Mononuclear cell (primary cell): ENCODE results near the gene GRIN2A. TPM values are rescaled to one million over a fixed set of nuclear protein-coding genes. Genes with fewer than 3 reads are reported as not detected.

ENCODE experiments used
- H3K27me3 ChIP-seq: 2 replicates; pipeline ENCODE4 v1.6.0; 2011; ENCODE audit warnings: low read length, control low read depth; ENCODE audit not compliant: insufficient read depth
- H3K4me1 ChIP-seq: 2 replicates; pipeline ENCODE4 v1.5.1; 2011; ENCODE audit warnings: mild to moderate bottlenecking, low read length, control low read depth; ENCODE audit not compliant: insufficient read depth
- H3K4me3 ChIP-seq: 2 replicates; pipeline ENCODE4 v1.5.1; 2011; ENCODE audit warnings: mild to moderate bottlenecking, low read length, moderate library complexity
- H3K9me3 ChIP-seq: 2 replicates; pipeline ENCODE4 v1.5.1; 2011; ENCODE audit warnings: low read depth, mild to moderate bottlenecking, control low read depth, low read length
- total RNA-seq: library from RNA; depleted of rRNA; stranded (reverse); fragments of >200 nt; gene quantifications from one replicate; pipeline ENCODE4 v1.2.3, GENCODE V29; 2012

Gene GRIN2A
- total RNA-seq, 1 donor, result not detected

- Histone ChIP-seq H3K4me3 (no peak overlapping the region), H3K27me3 (no peaks in the 10 kb centered on the region), H3K4me1 (no peaks in the 10 kb centered on the region), H3K9me3 (no peaks in the 10 kb centered on the region)
Measured at GRCh38 chr16:10027553-10027952, 154.7 kb downstream of the GRIN2A start.

- no peaks in the 10 kb centered on the region for H3K9me3 ChIP-seq
- no peaks in the 10 kb centered on the region for H3K27me3 ChIP-seq
- no peak overlapping the region for H3K4me3 ChIP-seq
- H3K4me1 ChIP-seq, result no peaks in the 10 kb centered on the region
Measured at GRCh38 chr16:10026593-10026992, 155.6 kb downstream of the GRIN2A start.

- H3K4me3 ChIP-seq, result no peak overlapping the region
- no peaks in the 10 kb centered on the region for H3K27me3 ChIP-seq
- no peaks in the 10 kb centered on the region for H3K9me3 ChIP-seq
- no peaks in the 10 kb centered on the region for H3K4me1 ChIP-seq
Measured at GRCh38 chr16:10022098-10022497, 160.1 kb downstream of the GRIN2A start.

- Histone ChIP-seq H3K9me3 (no peaks in the 10 kb centered on the region), H3K27me3 (no peaks in the 10 kb centered on the region), H3K4me1 (no peaks in the 10 kb centered on the region), H3K4me3 (no peak overlapping the region)
Measured at GRCh38 chr16:10020866-10021265, 161.4 kb downstream of the GRIN2A start.

- Histone ChIP-seq H3K4me3 (no peak overlapping the region), H3K27me3 (no peaks in the 10 kb centered on the region), H3K4me1 (no peaks in the 10 kb centered on the region), H3K9me3 (no peaks in the 10 kb centered on the region)
Measured at GRCh38 chr16:10016752-10017151, 165.5 kb downstream of the GRIN2A start.

- Histone ChIP-seq H3K4me3 (no peak overlapping the region), H3K4me1 (no peaks in the 10 kb centered on the region), H3K9me3 (no peaks in the 10 kb centered on the region), H3K27me3 (no peaks in the 10 kb centered on the region)
Measured at GRCh38 chr16:10015397-10015796, 166.8 kb downstream of the GRIN2A start.

- H3K4me3 ChIP-seq, result no peak overlapping the region
- H3K27me3 ChIP-seq, result no peaks in the 10 kb centered on the region
- no peaks in the 10 kb centered on the region for H3K4me1 ChIP-seq
Measured at GRCh38 chr16:10013774-10014173, 168.5 kb downstream of the GRIN2A start.

GRCh38 chr16:10013364-10013763 is 168.9 kb downstream of the GRIN2A start:
- no peaks in the 10 kb centered on the region for H3K9me3 ChIP-seq
- no peak overlapping the region for H3K4me3 ChIP-seq
- no peaks in the 10 kb centered on the region for H3K27me3 ChIP-seq
- no peaks in the 10 kb centered on the region for H3K4me1 ChIP-seq

More at GRCh38 chr16:10013774-10014173, 168.5 kb downstream of the GRIN2A start:
- H3K9me3 ChIP-seq, result no peaks in the 10 kb centered on the region

GRCh38 chr16:10009684-10010083 is 172.5 kb downstream of the GRIN2A start:
- Histone ChIP-seq H3K27me3 (no peaks in the 10 kb centered on the region), H3K4me3 (no peak overlapping the region), H3K4me1 (no peaks in the 10 kb centered on the region), H3K9me3 (no peaks in the 10 kb centered on the region)

GRCh38 chr16:10003486-10003885 is 178.7 kb downstream of the GRIN2A start:
- no peaks in the 10 kb centered on the region for H3K9me3 ChIP-seq

GRCh38 chr16:10001258-10001775 is 180.9 kb downstream of the GRIN2A start:
- Histone ChIP-seq H3K9me3 (no peaks in the 10 kb centered on the region), H3K4me1 (no peaks in the 10 kb centered on the region), H3K27me3 (no peaks in the 10 kb centered on the region), H3K4me3 (no peak overlapping the region)

More at GRCh38 chr16:10003486-10003885, 178.7 kb downstream of the GRIN2A start:
- Histone ChIP-seq H3K27me3 (no peaks in the 10 kb centered on the region), H3K4me3 (no peak overlapping the region), H3K4me1 (no peaks in the 10 kb centered on the region)

GRCh38 chr16:9996221-9996620 is 186.0 kb downstream of the GRIN2A start:
- no peaks in the 10 kb centered on the region for H3K27me3 ChIP-seq
- no peaks in the 10 kb centered on the region for H3K4me1 ChIP-seq
- no peak overlapping the region for H3K4me3 ChIP-seq
- H3K9me3 ChIP-seq, result no peaks in the 10 kb centered on the region

- Histone ChIP-seq H3K9me3 (no peaks in the 10 kb centered on the region), H3K4me3 (no peak overlapping the region), H3K4me1 (no peaks in the 10 kb centered on the region), H3K27me3 (no peaks in the 10 kb centered on the region)
Measured at GRCh38 chr16:9992441-9992840, 189.8 kb downstream of the GRIN2A start.

GRCh38 chr16:9980981-9981380 is 201.2 kb downstream of the GRIN2A start:
- Histone ChIP-seq H3K4me1 (no peaks in the 10 kb centered on the region), H3K9me3 (no peaks in the 10 kb centered on the region), H3K4me3 (no peak overlapping the region), H3K27me3 (no peaks in the 10 kb centered on the region)

GRCh38 chr16:9978160-9978725 is 204.0 kb downstream of the GRIN2A start:
- no peaks in the 10 kb centered on the region for H3K4me1 ChIP-seq
- H3K9me3 ChIP-seq, result no peaks in the 10 kb centered on the region
- H3K4me3 ChIP-seq, result no peak overlapping the region
- H3K27me3 ChIP-seq, result no peaks in the 10 kb centered on the region

- Histone ChIP-seq H3K9me3 (no peaks in the 10 kb centered on the region), H3K4me1 (no peaks in the 10 kb centered on the region), H3K4me3 (no peak overlapping the region), H3K27me3 (no peaks in the 10 kb centered on the region)
Measured at GRCh38 chr16:9977333-9977897, 204.8 kb downstream of the GRIN2A start.
